ENCODE results near the gene EPHA3.

DNA sequence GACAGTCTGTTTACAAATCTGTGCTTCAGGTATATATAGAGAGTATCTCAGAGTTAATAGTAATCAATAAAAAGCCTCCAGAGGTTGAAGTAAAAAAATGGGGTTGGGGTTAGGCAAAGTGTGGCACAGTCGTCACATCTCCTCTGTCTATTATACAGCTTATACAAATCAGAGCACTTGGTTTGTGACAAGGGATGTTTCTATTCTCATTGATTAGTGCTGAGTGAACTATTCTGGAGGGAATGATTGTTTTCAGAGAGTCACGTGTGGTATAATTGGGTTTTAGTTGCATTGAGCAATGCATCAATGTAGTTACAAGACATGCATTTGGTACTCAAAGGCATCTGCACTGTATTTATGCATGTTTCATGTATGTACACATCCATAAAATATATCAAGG, 172.9 kb downstream of the EPHA3 start:
- TF ChIP-seq, protein P1, sequence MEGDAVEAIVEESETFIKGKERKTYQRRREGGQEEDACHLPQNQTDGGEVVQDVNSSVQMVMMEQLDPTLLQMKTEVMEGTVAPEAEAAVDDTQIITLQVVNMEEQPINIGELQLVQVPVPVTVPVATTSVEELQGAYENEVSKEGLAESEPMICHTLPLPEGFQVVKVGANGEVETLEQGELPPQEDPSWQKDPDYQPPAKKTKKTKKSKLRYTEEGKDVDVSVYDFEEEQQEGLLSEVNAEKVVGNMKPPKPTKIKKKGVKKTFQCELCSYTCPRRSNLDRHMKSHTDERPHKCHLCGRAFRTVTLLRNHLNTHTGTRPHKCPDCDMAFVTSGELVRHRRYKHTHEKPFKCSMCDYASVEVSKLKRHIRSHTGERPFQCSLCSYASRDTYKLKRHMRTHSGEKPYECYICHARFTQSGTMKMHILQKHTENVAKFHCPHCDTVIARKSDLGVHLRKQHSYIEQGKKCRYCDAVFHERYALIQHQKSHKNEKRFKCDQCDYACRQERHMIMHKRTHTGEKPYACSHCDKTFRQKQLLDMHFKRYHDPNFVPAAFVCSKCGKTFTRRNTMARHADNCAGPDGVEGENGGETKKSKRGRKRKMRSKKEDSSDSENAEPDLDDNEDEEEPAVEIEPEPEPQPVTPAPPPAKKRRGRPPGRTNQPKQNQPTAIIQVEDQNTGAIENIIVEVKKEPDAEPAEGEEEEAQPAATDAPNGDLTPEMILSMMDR (IDR thresholded peaks at IDR 0.05; ENCODE audit: poor library complexity) = no peak
- no peak for TF ChIP-seq EZH2 (IDR thresholded peaks at IDR 0.05; ENCODE audit: borderline replicate concordance)
